Measurements from ENCODE around the gene SMIM35.

SMIM35 gene

GRCh38 chr11:117961896-117962295 lies 124.9 kb downstream of the SMIM35 start:
- TF ChIP-seq CTCF (conservative IDR thresholded peaks at IDR 0.05; ENCODE audit: low read length), result no peak
- DNase-seq (ENCODE audit: low read depth), result no peak
- H3K4me3 ChIP-seq (ENCODE audit: low read length), result no peak overlapping the region

GRCh38 chr11:117960406-117960805 lies 126.4 kb downstream of the SMIM35 start:
- no peak overlapping the region for H3K4me3 ChIP-seq (ENCODE audit: low read length)
- no peak for DNase-seq (ENCODE audit: low read depth)
- no peak for TF ChIP-seq CTCF (conservative IDR thresholded peaks at IDR 0.05; ENCODE audit: low read length)

- TF ChIP-seq CTCF (conservative IDR thresholded peaks at IDR 0.05; ENCODE audit: low read length), result no peak
- DNase-seq (ENCODE audit: low read depth), result no peak
- H3K4me3 ChIP-seq (ENCODE audit: low read length), result no peak overlapping the region
Observed at GRCh38 chr11:117959438-117960149, 127.2 kb downstream of the SMIM35 start.

- DNase-seq (ENCODE audit: low read depth), result no peak
- no peak for TF ChIP-seq CTCF (conservative IDR thresholded peaks at IDR 0.05; ENCODE audit: low read length)
- no peak overlapping the region for H3K4me3 ChIP-seq (ENCODE audit: low read length)
Observed at GRCh38 chr11:117958949-117959348, 127.8 kb downstream of the SMIM35 start.
